ENCODE data around the gene FCSK.

- no peak for TF ChIP-seq CTCF (IDR thresholded peaks at IDR 0.05; ENCODE audit: insufficient read depth, low read length)
- TF ChIP-seq REST (IDR thresholded peaks at IDR 0.05; ENCODE audit: insufficient replicate concordance, low read depth) = no peak
Observed at GRCh38 chr16:70476272-70477020, 22.1 kb downstream of the FCSK start.
